Skin epidermis (tissue), 12 donors: ENCODE measurements around the gene TMBIM1.

Experiments used
- H3K27ac ChIP-seq, 21 experiments: fragments of 200-600 bp; sonication (generic) in 11 of 21; one replicate each; pipeline ENCODE4 v1.5.0; 2020; ENCODE audit warnings: mild to moderate bottlenecking in 3 of 21, inconsistent platforms in 2 of 21, moderate library complexity in 2 of 21
- H3K4me3 ChIP-seq, 7 experiments: fragments of 200-600 bp; sonication (generic) in 2 of 7; one replicate each; pipeline ENCODE4 v1.5.0; 2020; ENCODE audit warnings: inconsistent platforms in 2 of 7, mild to moderate bottlenecking in 2 of 7, moderate library complexity in 1 of 7

The TMBIM1 gene

GRCh38 chr2:218235017-218235416 lies 57.3 kb downstream of the TMBIM1 start:
- Histone ChIP-seq H3K27ac (peak overlapping the region in 1 of 21 experiments; percentile 42), H3K4me3 (no peak overlapping the region)

GRCh38 chr2:218234521-218234920 lies 57.8 kb downstream of the TMBIM1 start:
- no peak overlapping the region for H3K4me3 ChIP-seq
- H3K27ac ChIP-seq: peak overlapping the region in 1 of 21 experiments; percentile 42

- no peak overlapping the region for H3K4me3 ChIP-seq
- H3K27ac ChIP-seq: no peak overlapping the region
These were observed 58.8 kb downstream of the TMBIM1 start for GRCh38 chr2:218233543-218233942.

GRCh38 chr2:218230882-218231281 lies 61.4 kb downstream of the TMBIM1 start:
- Histone ChIP-seq H3K4me3 (no peak overlapping the region), H3K27ac (peak overlapping the region in 3 of 21 experiments; percentile 9 to 69 (median 35))

GRCh38 chr2:218229851-218230250 lies 62.5 kb downstream of the TMBIM1 start:
- Histone ChIP-seq H3K27ac (peak overlapping the region in 9 of 21 experiments; percentile 12 to 73 (median 51)), H3K4me3 (no peak overlapping the region)

GRCh38 chr2:218229239-218229638 lies 63.1 kb downstream of the TMBIM1 start:
- no peak overlapping the region for H3K4me3 ChIP-seq
- H3K27ac ChIP-seq: peak overlapping the region in 14 of 21 experiments; percentile 9 to 75 (median 48)

- H3K4me3 ChIP-seq: no peak overlapping the region
- peak overlapping the region in 15 of 21 experiments; percentile 2 to 75 (median 46) for H3K27ac ChIP-seq
These were observed 63.8 kb downstream of the TMBIM1 start for GRCh38 chr2:218228366-218229090.

GRCh38 chr2:218226903-218227302 lies 65.4 kb downstream of the TMBIM1 start:
- Histone ChIP-seq H3K27ac (no peak overlapping the region), H3K4me3 (no peak overlapping the region)
